Measurements from ENCODE around the gene EXOC6. TPM values are rescaled to one million over a fixed set of nuclear protein-coding genes. Genes with fewer than 3 reads are reported as not detected.

EXOC6 gene
- total and polyA plus RNA-seq, 2 of the 13 experiments (the other 11 are each of a cell fraction or from before 2014, with no cell fraction given): 22.2 to 29.2 TPM

- TF ChIP-seq TCF7 (IDR thresholded peaks at IDR 0.05; ENCODE audit: low read depth): peak; percentile 32; the same call in 1 of the 2 replicates
- no peak for TF ChIP-seq U2AF2 (IDR thresholded peaks at IDR 0.05; ENCODE audit: low read depth, low read length)
- TF ChIP-seq KAT7 (CRISPR knock-in tag; IDR thresholded peaks at IDR 0.05; ENCODE audit: borderline replicate concordance): no peak
- TF ChIP-seq RARA (CRISPR knock-in tag; IDR thresholded peaks at IDR 0.05): peak; percentile 97
- TF ChIP-seq GATAD2A (CRISPR knock-in tag; IDR thresholded peaks at IDR 0.05): peak; percentile 91
- no peak for TF ChIP-seq CERS6 (CRISPR knock-in tag; IDR thresholded peaks at IDR 0.05)
- TF ChIP-seq, protein P1, sequence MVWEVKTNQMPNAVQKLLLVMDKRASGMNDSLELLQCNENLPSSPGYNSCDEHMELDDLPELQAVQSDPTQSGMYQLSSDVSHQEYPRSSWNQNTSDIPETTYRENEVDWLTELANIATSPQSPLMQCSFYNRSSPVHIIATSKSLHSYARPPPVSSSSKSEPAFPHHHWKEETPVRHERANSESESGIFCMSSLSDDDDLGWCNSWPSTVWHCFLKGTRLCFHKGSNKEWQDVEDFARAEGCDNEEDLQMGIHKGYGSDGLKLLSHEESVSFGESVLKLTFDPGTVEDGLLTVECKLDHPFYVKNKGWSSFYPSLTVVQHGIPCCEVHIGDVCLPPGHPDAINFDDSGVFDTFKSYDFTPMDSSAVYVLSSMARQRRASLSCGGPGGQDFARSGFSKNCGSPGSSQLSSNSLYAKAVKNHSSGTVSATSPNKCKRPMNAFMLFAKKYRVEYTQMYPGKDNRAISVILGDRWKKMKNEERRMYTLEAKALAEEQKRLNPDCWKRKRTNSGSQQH (CRISPR knock-in tag; IDR thresholded peaks at IDR 0.05; ENCODE audit: low read depth): no peak
- no peak for TF ChIP-seq ZZZ3 (CRISPR knock-in tag; IDR thresholded peaks at IDR 0.05; ENCODE audit: borderline replicate concordance)
- TF ChIP-seq NAIF1 (CRISPR knock-in tag; IDR thresholded peaks at IDR 0.05; ENCODE audit: borderline replicate concordance): peak; percentile 56; the same call in 1 of the 2 replicates
- TF ChIP-seq EP300 (IDR thresholded peaks at IDR 0.05; ENCODE audit: low read depth in 2 of 2, low read length in 2 of 2): peak in 1 of 2 experiments; percentile 72; a peak in 2 of 4 replicates
- TF ChIP-seq EP300 (CRISPR knock-in tag; IDR thresholded peaks at IDR 0.05; ENCODE audit: borderline replicate concordance): peak; percentile 54; the same call in 1 of the 2 replicates
- peak; percentile 72; the same call in 1 of the 2 replicates for TF ChIP-seq LCORL (IDR thresholded peaks at IDR 0.05)
- peak; percentile 95 for TF ChIP-seq LCORL (CRISPR knock-in tag; IDR thresholded peaks at IDR 0.05)
- no peak for TF ChIP-seq RAD51 (IDR thresholded peaks at IDR 0.05; ENCODE audit: borderline replicate concordance)
- TF ChIP-seq CBX5 (CRISPR knock-in tag; IDR thresholded peaks at IDR 0.05; ENCODE audit: borderline replicate concordance): peak; percentile 74; the same call in 1 of the 2 replicates
- peak; percentile 29; the same call in 1 of the 2 replicates for TF ChIP-seq ZBTB7B (CRISPR knock-in tag; IDR thresholded peaks at IDR 0.05)
- TF ChIP-seq, protein P2, sequence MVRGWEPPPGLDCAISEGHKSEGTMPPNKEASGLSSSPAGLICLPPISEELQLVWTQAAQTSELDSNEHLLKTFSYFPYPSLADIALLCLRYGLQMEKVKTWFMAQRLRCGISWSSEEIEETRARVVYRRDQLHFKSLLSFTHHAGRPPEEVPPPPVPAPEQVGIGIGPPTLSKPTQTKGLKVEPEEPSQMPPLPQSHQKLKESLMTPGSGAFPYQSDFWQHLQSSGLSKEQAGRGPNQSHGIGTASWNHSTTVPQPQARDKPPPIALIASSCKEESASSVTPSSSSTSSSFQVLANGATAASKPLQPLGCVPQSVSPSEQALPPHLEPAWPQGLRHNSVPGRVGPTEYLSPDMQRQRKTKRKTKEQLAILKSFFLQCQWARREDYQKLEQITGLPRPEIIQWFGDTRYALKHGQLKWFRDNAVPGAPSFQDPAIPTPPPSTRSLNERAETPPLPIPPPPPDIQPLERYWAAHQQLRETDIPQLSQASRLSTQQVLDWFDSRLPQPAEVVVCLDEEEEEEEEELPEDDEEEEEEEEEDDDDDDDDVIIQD (CRISPR knock-in tag; IDR thresholded peaks at IDR 0.05; ENCODE audit: low read depth): peak; percentile 73; the same call in 1 of the 2 replicates
- TF ChIP-seq TBL1XR1 (IDR thresholded peaks at IDR 0.05; ENCODE audit: borderline replicate concordance, low read length, partially characterized antibody): peak; percentile 55
- TF ChIP-seq ZFP91 (CRISPR knock-in tag; IDR thresholded peaks at IDR 0.05; ENCODE audit: borderline replicate concordance): no peak
- TF ChIP-seq MEF2D (CRISPR knock-in tag; IDR thresholded peaks at IDR 0.05): peak; percentile 63; the same call in 1 of the 2 replicates
- TF ChIP-seq MXI1 (IDR thresholded peaks at IDR 0.05; ENCODE audit: borderline replicate concordance, low read depth, low read length): peak; percentile 54; the same call in 1 of the 3 replicates
- TF ChIP-seq CREB1 (IDR thresholded peaks at IDR 0.05): peak; percentile 37; the same call in 1 of the 2 replicates
- no peak for TF ChIP-seq CREB1 (CRISPR knock-in tag; IDR thresholded peaks at IDR 0.05)
Observed at GRCh38 chr10:92891885-92892690, 43.8 kb downstream of the EXOC6 start (continued).
